HG03066 (cell line): ENCODE data around the gene AXIN1.
"Not testable (repeated sequence)": the region's sequence is repeated elsewhere in the genome, so short reads cannot be mapped to it uniquely, and the experiment has no call there.

Experiments
- ATAC-seq: cut with Tn5 transposase; IDR thresholded peaks from one replicate; pipeline ENCODE4 v1.9.1; 2021; ENCODE audit warnings: low read depth; ENCODE audit not compliant: unreplicated experiment

Gene AXIN1

GRCh38 chr16:334861-335632, 17.5 kb downstream of the AXIN1 start:
- ATAC-seq = not testable (repeated sequence)

- ATAC-seq = not testable (repeated sequence)
Measured at GRCh38 chr16:334164-334832, 18.2 kb downstream of the AXIN1 start.

DNA sequence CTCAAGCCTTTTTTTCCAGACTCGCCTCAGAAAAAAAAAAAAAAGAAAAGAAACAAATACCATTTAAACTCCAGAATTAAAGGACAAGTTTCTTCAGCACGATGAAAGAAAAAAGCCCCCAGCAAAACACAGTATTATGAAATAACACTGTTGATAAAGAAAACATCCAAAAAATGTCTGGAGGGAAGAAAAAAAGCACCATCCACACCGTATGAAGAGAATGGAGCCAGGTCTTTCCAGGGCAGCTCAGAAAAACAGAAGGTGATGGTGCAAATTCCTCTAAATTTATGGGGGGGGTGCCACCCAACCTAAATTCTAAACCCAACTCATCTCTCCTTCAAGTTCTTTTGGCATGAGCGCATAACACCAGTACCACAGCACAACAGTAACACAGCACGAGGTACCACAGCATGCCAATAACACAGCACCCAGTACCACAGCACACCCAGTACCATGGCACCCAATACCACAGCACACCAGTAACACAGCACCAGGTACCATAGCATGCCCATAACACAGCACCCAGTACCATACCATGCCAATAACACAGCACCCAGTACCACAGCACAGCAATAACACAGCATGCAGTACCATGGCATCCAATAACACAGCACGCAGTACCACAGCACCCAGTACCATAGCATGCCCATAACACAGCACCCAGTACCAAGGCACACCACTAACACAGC, 19.0 kb downstream of the AXIN1 start:
- no peak for ATAC-seq

- not testable (repeated sequence) for ATAC-seq
Measured at GRCh38 chr16:331181-331814, 21.2 kb downstream of the AXIN1 start.

- no peak for ATAC-seq
Measured at GRCh38 chr16:330741-331140, 21.8 kb downstream of the AXIN1 start.

DNA sequence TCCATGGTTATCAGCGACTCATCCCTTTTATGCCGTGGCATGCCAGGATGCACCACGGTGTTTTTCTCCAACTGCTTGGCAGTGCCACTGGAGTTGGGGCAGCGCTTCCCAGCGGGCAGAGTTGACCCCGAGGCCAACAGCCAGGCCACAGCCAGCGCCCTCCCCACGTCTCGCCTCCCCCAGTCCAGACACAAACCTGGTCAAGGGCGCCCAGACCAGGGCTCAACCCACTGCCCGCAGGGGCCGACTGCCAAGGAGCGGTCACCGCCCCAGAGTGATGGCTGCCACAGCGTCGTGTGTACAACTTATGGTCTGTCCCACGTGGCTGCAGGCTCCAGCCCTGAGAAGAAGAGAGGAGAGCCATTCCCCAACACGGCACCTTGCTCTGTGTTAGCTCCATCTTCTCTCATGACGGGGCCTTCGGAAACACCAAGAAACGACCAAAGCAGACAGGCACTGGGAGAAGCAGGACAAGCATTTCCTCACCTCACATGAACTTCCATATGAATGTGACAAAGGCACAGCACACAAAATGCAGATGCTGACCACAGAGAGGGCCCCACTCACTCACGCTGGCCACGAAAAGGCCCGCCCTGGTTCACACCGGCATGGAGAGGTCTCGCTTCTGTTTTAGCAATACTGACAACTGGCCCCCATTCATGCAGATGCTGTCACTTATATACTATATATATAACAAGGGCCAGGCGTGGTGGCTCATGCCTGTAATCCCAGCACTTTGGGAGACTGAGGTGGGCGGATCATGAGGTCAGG, 27.0 kb downstream of the AXIN1 start:
- no peak for ATAC-seq

GRCh38 chr16:324451-325334, 27.8 kb downstream of the AXIN1 start:
- no peak for ATAC-seq

DNA sequence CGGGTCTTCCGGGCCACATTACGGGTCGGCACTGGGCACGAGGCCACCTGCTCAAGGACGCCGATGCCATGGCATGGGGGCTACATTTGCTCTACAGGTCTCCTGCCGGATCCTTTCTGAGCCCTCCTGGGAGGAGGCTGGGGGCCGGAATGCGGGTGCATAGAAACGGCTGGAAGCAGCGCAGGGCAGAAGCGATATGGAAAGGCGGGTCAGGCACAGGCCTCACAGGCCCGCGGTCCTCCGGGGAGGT, 28.4 kb downstream of the AXIN1 start:
- no peak for ATAC-seq

- ATAC-seq = no peak
Measured at GRCh38 chr16:322476-323143, 29.9 kb downstream of the AXIN1 start.

GRCh38 chr16:321532-321931, 31.0 kb downstream of the AXIN1 start:
- ATAC-seq = no peak

GRCh38 chr16:320206-320605, 32.3 kb downstream of the AXIN1 start:
- ATAC-seq = no peak

DNA sequence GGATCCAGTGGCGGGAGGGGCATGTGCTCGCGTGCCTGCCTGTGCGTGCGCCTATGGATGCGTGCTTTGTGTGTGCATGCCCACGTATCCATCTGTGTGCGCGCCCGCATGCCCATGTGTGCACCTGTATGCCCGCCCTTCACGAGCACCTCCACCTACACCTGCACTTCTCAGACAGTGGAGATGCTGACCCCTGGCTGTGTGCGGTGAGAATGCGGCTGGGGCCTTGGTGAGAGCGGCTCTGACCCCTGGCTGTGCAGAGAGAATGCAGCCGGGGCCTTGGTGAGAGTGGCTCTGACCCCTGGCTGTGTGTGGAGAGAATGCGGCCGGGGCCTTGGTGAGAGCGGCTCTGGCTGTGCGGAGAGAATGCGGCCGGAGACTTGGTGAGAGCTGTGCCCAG, 33.9 kb downstream of the AXIN1 start:
- ATAC-seq = no peak

GRCh38 chr16:317583-317982, 34.9 kb downstream of the AXIN1 start:
- ATAC-seq = no peak

GRCh38 chr16:316741-317464, 35.6 kb downstream of the AXIN1 start:
- ATAC-seq = no peak

- ATAC-seq = no peak
Measured at GRCh38 chr16:314795-315299, 37.7 kb downstream of the AXIN1 start.

- ATAC-seq = no peak
Measured at GRCh38 chr16:314351-314750, 38.2 kb downstream of the AXIN1 start.

GRCh38 chr16:311725-312124, 40.8 kb downstream of the AXIN1 start:
- no peak for ATAC-seq

GRCh38 chr16:309476-309875, 43.0 kb downstream of the AXIN1 start:
- ATAC-seq = no peak
